Osteoblast (primary cell): ENCODE data around the gene MAP3K2. TPM values are rescaled to one million over a fixed set of nuclear protein-coding genes. Genes with fewer than 3 reads are reported as not detected.

Source experiments
- DNase-seq: peaks from one replicate; pipeline ENCODE4 v3.0.0; 2011; ENCODE audit warnings: low spot score, mixed read lengths; ENCODE audit not compliant: insufficient read length; ENCODE audit errors: missing footprints
- H2AFZ ChIP-seq: 2 replicates; pipeline ENCODE4 v1.6.0; 2011; ENCODE audit warnings: mild to moderate bottlenecking, low read length
- H3K27ac ChIP-seq: 2 replicates; pipeline ENCODE4 v1.5.1; 2011; ENCODE audit warnings: mild to moderate bottlenecking, low read depth, low read length, moderate library complexity
- H3K27me3 ChIP-seq: 2 replicates; pipeline ENCODE4 v1.6.0; 2012; ENCODE audit warnings: mild to moderate bottlenecking, control low read depth, inconsistent platforms, low read length, moderate library complexity; ENCODE audit not compliant: insufficient read depth
- H3K36me3 ChIP-seq: 2 replicates; pipeline ENCODE4 v1.5.1; 2011; ENCODE audit warnings: mild to moderate bottlenecking, low read length, control low read depth, moderate library complexity; ENCODE audit not compliant: insufficient read depth
- H3K4me1 ChIP-seq: 2 replicates; pipeline ENCODE4 v1.5.1; 2011; ENCODE audit warnings: mild to moderate bottlenecking, low read length, control low read depth, moderate library complexity; ENCODE audit not compliant: insufficient read depth
- H3K4me2 ChIP-seq: 2 replicates; pipeline ENCODE4 v1.6.0; 2011; ENCODE audit warnings: mild to moderate bottlenecking, low read length; ENCODE audit not compliant: insufficient read depth
- H3K4me3 ChIP-seq: fragments of 200-600 bp; sonication (generic); 3 replicates; pipeline ENCODE4 v1.5.1; 2012; ENCODE audit warnings: mild to moderate bottlenecking, low read length, inconsistent platforms; ENCODE audit not compliant: insufficient read depth
- H3K79me2 ChIP-seq: 2 replicates; pipeline ENCODE4 v1.6.0; 2012; ENCODE audit warnings: mild to moderate bottlenecking, low read length, control low read depth, inconsistent platforms; ENCODE audit not compliant: insufficient read depth
- H3K9me3 ChIP-seq: 2 replicates; pipeline ENCODE4 v1.5.1; 2011; ENCODE audit warnings: low read depth, low read length, control low read depth
- H4K20me1 ChIP-seq: 2 replicates; pipeline ENCODE4 v1.6.0; 2012; ENCODE audit warnings: mild to moderate bottlenecking, low read length, control low read depth; ENCODE audit not compliant: insufficient read depth
- CTCF ChIP-seq: IDR thresholded peaks from 2 replicates; pipeline ENCODE4 v1.5.1; 2011; ENCODE audit warnings: mild to moderate bottlenecking, low read depth, low read length, moderate library complexity; ENCODE audit errors: extremely low read depth
- total RNA-seq: library from RNA; depleted of rRNA; stranded (reverse); fragments of >200 nt; gene quantifications from 2 replicates; pipeline ENCODE4 v1.2.3, GENCODE V29; 2012

MAP3K2 gene
- total RNA-seq, 1 donor = 64.1 TPM

DNA sequence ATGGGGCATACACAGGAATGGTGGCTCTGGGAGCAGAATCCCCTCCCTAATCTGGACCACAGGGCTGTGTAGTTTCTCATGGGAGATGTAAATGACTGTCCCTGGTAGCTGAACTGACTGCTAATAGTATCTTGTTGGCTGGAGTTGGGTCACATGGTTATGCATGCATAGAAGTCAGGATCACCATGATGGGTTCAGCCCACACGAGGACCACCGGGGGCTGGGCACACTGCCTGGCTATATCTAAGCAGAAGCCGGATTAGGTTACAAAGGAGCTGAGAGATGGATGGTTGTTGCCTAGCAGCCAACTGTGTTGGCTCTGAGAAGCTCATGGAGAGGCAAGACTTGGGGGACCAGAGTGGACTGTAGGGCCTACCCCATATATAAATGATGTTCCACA is 6.7 kb upstream of the MAP3K2 start:
- no peak for DNase-seq
- Histone ChIP-seq H4K20me1 (no peaks in the 10 kb centered on the region), H3K27ac (no peak overlapping the region), H3K4me1 (peaks cover 23% of the 10 kb centered on the region), H3K36me3 (no peaks in the 10 kb centered on the region), H3K4me3 (no peak overlapping the region), H3K4me2 (no peak overlapping the region), H2AFZ (no peak overlapping the region), H3K27me3 (no peaks in the 10 kb centered on the region), H3K9me3 (no peaks in the 10 kb centered on the region), H3K79me2 (no peaks in the 10 kb centered on the region)
- TF ChIP-seq CTCF = no peak

GRCh38 chr2:127392828-127393578 is 5.2 kb upstream of the MAP3K2 start:
- H3K4me1 ChIP-seq = peaks cover 25% of the 10 kb centered on the region
- no peaks in the 10 kb centered on the region for H3K79me2 ChIP-seq
- no peak for TF ChIP-seq CTCF

DNA sequence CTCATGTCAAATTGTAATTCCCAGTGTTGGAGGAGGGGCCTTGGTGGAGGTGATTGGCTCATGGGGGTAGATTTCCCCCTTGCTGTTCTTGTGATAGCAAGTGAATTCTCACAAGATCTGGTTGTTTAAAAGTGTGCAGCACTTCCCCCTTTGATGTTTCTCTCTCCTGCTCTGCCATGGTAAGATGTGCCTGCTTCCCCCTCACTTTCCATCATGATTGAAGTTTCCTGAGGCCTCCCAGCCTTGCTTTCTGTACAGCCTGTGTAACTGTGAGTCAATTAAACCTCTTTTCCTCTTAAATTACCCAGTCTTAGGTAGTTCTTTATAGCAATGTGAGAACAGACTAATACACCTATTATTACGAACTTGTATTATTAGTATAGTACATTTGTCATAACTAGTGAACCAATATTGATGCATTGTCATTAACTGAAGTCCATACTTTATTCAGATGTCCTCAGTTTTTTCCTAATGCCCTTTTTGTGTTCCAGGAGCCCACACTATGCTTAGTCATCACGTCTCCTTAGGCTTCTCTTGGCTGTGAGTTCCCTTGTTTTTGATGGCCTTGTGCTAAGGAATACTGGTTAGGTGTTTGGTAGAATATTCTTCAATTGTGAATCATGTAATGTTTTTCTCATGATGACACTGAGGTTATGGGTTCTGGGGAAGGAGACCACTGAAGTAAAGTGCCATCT is 4.5 kb upstream of the MAP3K2 start:
- no peaks in the 10 kb centered on the region for H3K36me3 ChIP-seq
- no peak for TF ChIP-seq CTCF
- peaks cover 3% of the 10 kb centered on the region for H3K79me2 ChIP-seq
- H3K27ac ChIP-seq = peak overlapping the region; percentile 61
- H4K20me1 ChIP-seq = no peaks in the 10 kb centered on the region
- peaks cover 22% of the 10 kb centered on the region for H3K4me1 ChIP-seq
- no peak for DNase-seq
- no peak overlapping the region for H3K4me2 ChIP-seq
- no peak overlapping the region for H2AFZ ChIP-seq
- H3K27me3 ChIP-seq = no peaks in the 10 kb centered on the region
- no peaks in the 10 kb centered on the region for H3K9me3 ChIP-seq
- H3K4me3 ChIP-seq = no peak overlapping the region

More at GRCh38 chr2:127392828-127393578, 5.2 kb upstream of the MAP3K2 start:
- H3K27me3 ChIP-seq = no peaks in the 10 kb centered on the region
- H3K27ac ChIP-seq = peak overlapping the region; percentile 61
- no peak overlapping the region for H3K4me3 ChIP-seq
- no peaks in the 10 kb centered on the region for H3K9me3 ChIP-seq
- H3K4me2 ChIP-seq = no peak overlapping the region
- no peaks in the 10 kb centered on the region for H4K20me1 ChIP-seq
- H2AFZ ChIP-seq = no peak overlapping the region
- no peak for DNase-seq
- H3K36me3 ChIP-seq = no peaks in the 10 kb centered on the region

DNA sequence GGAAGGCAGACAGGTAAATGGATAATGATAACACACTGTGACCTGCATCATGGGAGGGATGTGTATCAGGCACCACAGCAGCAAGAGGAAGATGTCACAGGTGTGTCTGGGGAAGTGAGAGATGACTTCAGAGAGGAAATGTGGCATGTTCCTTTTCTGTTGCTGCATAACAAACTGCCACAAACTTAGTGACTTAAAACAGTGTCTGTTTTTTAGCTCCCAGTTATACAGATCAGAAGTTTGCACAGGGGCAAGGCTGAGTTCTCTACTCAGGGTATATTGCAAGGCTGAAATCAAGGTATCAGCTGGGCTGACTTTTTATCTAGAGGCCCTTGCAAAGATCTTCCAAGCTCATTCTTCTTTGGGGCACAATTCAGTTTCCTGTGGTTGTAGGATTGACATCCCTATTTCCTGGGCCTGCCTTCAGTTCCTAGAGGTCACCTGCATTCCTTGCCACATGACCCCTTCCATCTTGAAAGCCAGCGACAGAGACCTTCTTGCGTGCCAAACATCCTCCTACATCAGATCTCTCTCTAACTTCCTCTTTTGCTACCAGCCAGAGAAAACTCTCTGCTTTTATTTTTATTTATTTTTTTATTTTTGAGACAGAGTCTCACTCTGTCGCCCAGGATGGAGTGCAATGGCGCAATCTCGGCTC is 2.1 kb upstream of the MAP3K2 start:
- H3K27me3 ChIP-seq = no peaks in the 10 kb centered on the region
- no peaks in the 10 kb centered on the region for H3K9me3 ChIP-seq
- H2AFZ ChIP-seq = no peak overlapping the region
- H3K36me3 ChIP-seq = no peaks in the 10 kb centered on the region
- H3K4me1 ChIP-seq = peaks cover 34% of the 10 kb centered on the region
- DNase-seq = no peak
- no peak overlapping the region for H3K4me3 ChIP-seq
- H3K4me2 ChIP-seq = no peak overlapping the region
- H3K27ac ChIP-seq = no peak overlapping the region
- peaks cover 25% of the 10 kb centered on the region for H3K79me2 ChIP-seq
- peaks cover 16% of the 10 kb centered on the region for H4K20me1 ChIP-seq
- TF ChIP-seq CTCF = no peak
